IMR-90 (cell line): ENCODE results near the gene SPSB2. TPM values are rescaled to one million over a fixed set of nuclear protein-coding genes. Genes with fewer than 3 reads are reported as not detected.
"Not testable (repeated sequence)": the region's sequence is repeated elsewhere in the genome, so short reads cannot be mapped to it uniquely, and the experiment has no call there.

Experiments used
- ATAC-seq: fragments of 200-7000 bp; cut with Tn5 transposase; 2 replicates; pipeline ENCODE4 v1.9.1; 2020; ENCODE audit warnings: low read depth, mild to moderate bottlenecking, moderate library complexity
- BruUV-seq: library from RNA; stranded (reverse); fragments of 400-500 nt; replicated peaks from 2 replicates; lab custom pipeline; 2021; lab: Mats Ljungman, UMichigan
- CTCF ChIA-PET: fragments of 300-600 bp; formaldehyde crosslinking; extraction: SDS; loops from one replicate; lab custom pipeline; 2021; ENCODE audit warnings: antibody characterized with exemption; lab: Yijun Ruan, JAX
- POLR2A ChIA-PET: fragments of 300-600 bp; sonication (Branson Sonifier 250); formaldehyde crosslinking; loops from one replicate; lab custom pipeline; 2022; ENCODE audit warnings: antibody characterized with exemption; ENCODE audit not compliant: unreplicated experiment; lab: Charles Lee
- DNase-seq: peaks from one replicate; pipeline ENCODE4 v3.0.0; 2013
- H2AFZ ChIP-seq: replicated peaks from 2 replicates; pipeline ENCODE3; 2013; ENCODE audit warnings: low read length, mild to moderate bottlenecking; ENCODE audit not compliant: poor library complexity
- H2AK5ac ChIP-seq: 2 replicates; pipeline ENCODE4 v1.6.1; 2013; ENCODE audit warnings: low read depth, low read length, inconsistent platforms
- H2AK9ac ChIP-seq: replicated peaks from 2 replicates; pipeline ENCODE3; 2013; ENCODE audit warnings: mild to moderate bottlenecking, low read depth, low read length, moderate library complexity; ENCODE audit not compliant: poor library complexity
- H2BK120ac ChIP-seq: 2 replicates; pipeline ENCODE4 v1.6.1; 2013; ENCODE audit warnings: low read depth, low read length, inconsistent platforms
- H2BK15ac ChIP-seq: 3 replicates; pipeline ENCODE4 v1.6.1; 2013; ENCODE audit warnings: low read depth, low read length, inconsistent platforms
- H2BK20ac ChIP-seq: 2 replicates; pipeline ENCODE4 v1.6.1; 2013; ENCODE audit warnings: low read depth, mild to moderate bottlenecking, inconsistent platforms, low read length, moderate library complexity
- H2BK5ac ChIP-seq: 2 replicates; pipeline ENCODE4 v1.6.1; 2013; ENCODE audit warnings: mild to moderate bottlenecking, low read depth, low read length, inconsistent platforms; ENCODE audit not compliant: poor library complexity, severe bottlenecking
- H3K14ac ChIP-seq: replicated peaks from 2 replicates; pipeline ENCODE4 v1.6.1; 2013; ENCODE audit warnings: low read depth, low read length, inconsistent platforms
- H3K18ac ChIP-seq: 2 replicates; pipeline ENCODE4 v1.6.1; 2013; ENCODE audit warnings: low read depth, low read length, control low read depth
- H3K23ac ChIP-seq: 2 replicates; pipeline ENCODE4 v1.6.1; 2013; ENCODE audit warnings: low read depth, low read length, inconsistent platforms
- H3K27ac ChIP-seq: 2 replicates; pipeline ENCODE4 v1.5.1; 2013; ENCODE audit warnings: mild to moderate bottlenecking, control low read depth, low read length; ENCODE audit not compliant: insufficient read depth
- H3K27me3 ChIP-seq: 2 replicates; pipeline ENCODE4 v1.6.1; 2013; ENCODE audit warnings: low read length; ENCODE audit not compliant: control insufficient read depth, insufficient read depth
- H3K36me3 ChIP-seq: 2 replicates; pipeline ENCODE4 v1.6.1; 2013; ENCODE audit warnings: low read length, mixed read lengths; ENCODE audit not compliant: control insufficient read depth, insufficient read depth
- H3K4ac ChIP-seq: 2 replicates; pipeline ENCODE4 v1.6.1; 2013; ENCODE audit warnings: low read depth, low read length, inconsistent platforms
- H3K4me1 ChIP-seq: 2 replicates; pipeline ENCODE4 v1.6.1; 2013; ENCODE audit warnings: low read length, mixed read lengths; ENCODE audit not compliant: control insufficient read depth, insufficient read depth
- H3K4me2 ChIP-seq: 2 replicates; pipeline ENCODE4 v1.6.1; 2013; ENCODE audit warnings: low read depth, mild to moderate bottlenecking, control low read depth, low read length, moderate library complexity
- H3K4me3 ChIP-seq: 2 replicates; pipeline ENCODE4 v1.5.1; 2013; ENCODE audit warnings: low read depth, mild to moderate bottlenecking, control low read depth, low read length, moderate library complexity; ENCODE audit not compliant: insufficient read depth
- H3K56ac ChIP-seq: 2 replicates; pipeline ENCODE4 v1.6.1; 2013; ENCODE audit warnings: low read length, inconsistent platforms; ENCODE audit not compliant: insufficient read depth; ENCODE audit errors: extremely low read depth
- H3K79me1 ChIP-seq, 2 experiments: 2 replicates each; pipeline ENCODE4 v1.6.1; 2013; ENCODE audit warnings: low read length in 2 of 2, inconsistent platforms in 1 of 2, low read depth in 1 of 2
- H3K9ac ChIP-seq: 2 replicates; pipeline ENCODE4 v1.6.1; 2013; ENCODE audit warnings: low read depth, low read length, control low read depth
- H3K9me1 ChIP-seq: 2 replicates; pipeline ENCODE4 v1.6.1; 2013; ENCODE audit warnings: low read length, inconsistent platforms; ENCODE audit not compliant: insufficient read depth
- H3K9me3 ChIP-seq: 2 replicates; pipeline ENCODE4 v1.6.1; 2013; ENCODE audit warnings: low read length; ENCODE audit not compliant: control insufficient read depth, insufficient read depth
- H4K20me1 ChIP-seq: 2 replicates; pipeline ENCODE4 v1.6.1; 2013; ENCODE audit warnings: low read length, inconsistent platforms; ENCODE audit not compliant: insufficient read depth
- H4K5ac ChIP-seq: 2 replicates; pipeline ENCODE4 v1.6.1; 2013; ENCODE audit warnings: mild to moderate bottlenecking, low read depth, low read length, control low read depth
- H4K8ac ChIP-seq, 2 experiments: 2 replicates each; pipeline ENCODE4 v1.6.1; 2013; ENCODE audit warnings: low read depth in 2 of 2, low read length in 2 of 2, control low read depth in 1 of 2, inconsistent platforms in 1 of 2
- H4K91ac ChIP-seq: 2 replicates; pipeline ENCODE4 v1.6.1; 2013; ENCODE audit warnings: low read depth, low read length, inconsistent platforms; ENCODE audit not compliant: insufficient read depth
- whole genome bisulfite sequencing, 2 experiments: methylation state at CpG; one replicate each; pipeline versions ENCODE4 v1.1.5 to v1.1.7; 2013; ENCODE audit warnings: missing lambda C conversion rate in 2 of 2; ENCODE audit not compliant: insufficient read length in 1 of 2; ENCODE audit errors: extremely low coverage in 2 of 2; 5-methylcytosine and 5-hydroxymethylcytosine counted together
- dilution Hi-C: fragments of 300-500 bp; cut with HindIII; formaldehyde crosslinking; loops from one replicate; pipeline ENCODE4 v1.14.3; 2018; ENCODE audit warnings: low sequenced_read_pairs; ENCODE audit not compliant: unreplicated experiment
- in situ Hi-C: fragments of 300-500 bp; cut with MboI; formaldehyde crosslinking; loops from 3 replicates; pipeline ENCODE4 v1.14.3; 2019; ENCODE audit warnings: low sequenced_read_pairs, inconsistent platforms, mixed read lengths
- intact Hi-C: fragments of 100-400 bp; cut with micrococcal nuclease; formaldehyde crosslinking; loops from 2 replicates; pipeline ENCODE4 v1.10.0; 2022
- polyA plus RNA-seq, 3 experiments: library from polyadenylated mRNA; depleted of rRNA; stranded (reverse); fragments of >200 nt; gene quantifications; 2 replicates each; pipeline ENCODE4 v1.2.3, GENCODE V29; 2012; ENCODE audit warnings: low replicate concordance in 1 of 3
- total RNA-seq: library from RNA; depleted of rRNA; stranded (reverse); fragments of >200 nt; gene quantifications from 2 replicates; pipeline ENCODE4 v1.2.3, GENCODE V29; 2012

SPSB2 gene
- total and polyA plus RNA-seq, 2 of the 4 experiments (the other 2 are of a cell fraction): 1.3 to 4.1 TPM

DNA sequence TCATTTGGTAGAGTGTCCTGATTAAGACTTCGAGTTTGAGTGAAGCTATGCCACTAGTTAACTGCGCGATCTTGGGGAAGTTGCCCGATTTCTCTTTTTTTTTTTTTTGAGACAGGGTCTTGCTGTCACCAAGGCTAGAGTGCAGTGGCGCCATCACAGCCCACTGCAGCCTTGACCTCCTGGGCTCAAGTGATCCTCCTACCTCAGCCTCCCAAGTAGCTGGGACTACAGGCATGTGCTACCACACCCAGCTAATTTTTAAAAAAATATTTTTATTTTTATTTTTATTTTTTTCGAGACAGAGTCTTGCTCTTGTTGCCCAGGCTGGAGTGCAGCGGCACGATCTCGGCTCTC lies 889 bp upstream of the SPSB2 start:
- H3K56ac ChIP-seq, dilution Hi-C loops, H2AK9ac ChIP-seq, H3K9me1 ChIP-seq, POLR2A ChIA-PET, in situ Hi-C loops, H2BK20ac ChIP-seq, H3K27me3 ChIP-seq, H2BK15ac ChIP-seq, ATAC-seq, H3K9me3 ChIP-seq, DNase-seq, BruUV-seq: not testable (repeated sequence)
- Histone ChIP-seq H3K9ac (peak overlapping the region; percentile 77), H4K91ac (0 out of 2 replicates have a peak overlapping the region, but pooled peaks have one; percentile 76), H3K4me3 (peak overlapping the region; percentile 83), H2BK120ac (peak overlapping the region; percentile 78; the same call in 1 of the 2 replicates), H3K4ac (peak overlapping the region; percentile 82), H3K18ac (peak overlapping the region; percentile 75; the same call in 1 of the 2 replicates), H4K20me1 (peaks cover 36% of the 10 kb centered on the region), H2AFZ (peak overlapping the region; percentile 96), H3K27ac (peak overlapping the region; percentile 83), H3K79me1 (peaks cover 32 to 59% of the 10 kb centered on the region in 2 experiments), H3K4me1 (peaks cover 15% of the 10 kb centered on the region), H2AK5ac (peak overlapping the region; percentile 80; the same call in 1 of the 2 replicates), H3K36me3 (peaks cover 31% of the 10 kb centered on the region), H4K8ac (peak overlapping the region; percentile 1 to 86; a peak in 1 of 4 replicates), H3K23ac (peak overlapping the region; percentile 93; the same call in 1 of the 2 replicates), H2BK5ac (peak overlapping the region; percentile 74), H3K14ac (peak overlapping the region; percentile 86), H4K5ac (peak overlapping the region; percentile 77), H3K4me2 (peak overlapping the region; percentile 98)
- CTCF ChIA-PET: interaction anchor here (2.4 to 3.0 kb wide), 2 partner anchors 17 to 22 kb away, joined by 10 to 17 read pairs; partner anchors contain the start of genes CDCA3 and USP5
- intact Hi-C loops: loop anchor here (5.0 kb wide), 1 partner anchor 238 kb away; no protein-coding TSS in a partner anchor
- WGBS, 2 experiments: 90% methylated on average over 2 of the region's 9 CpGs; no CpG with 5 or more reads in 1 of the 2 experiments
